IMR-90 (cell line): Measurements from ENCODE around the gene PDLIM4. TPM values are rescaled to one million over a fixed set of nuclear protein-coding genes. Genes with fewer than 3 reads are reported as not detected.

Source experiments
- ATAC-seq: fragments of 200-7000 bp; cut with Tn5 transposase; 2 replicates; pipeline ENCODE4 v1.9.1; 2020; ENCODE audit warnings: low read depth, mild to moderate bottlenecking, moderate library complexity
- BruUV-seq: library from RNA; stranded (reverse); fragments of 400-500 nt; replicated peaks from 2 replicates; lab custom pipeline; 2021; lab: Mats Ljungman, UMichigan
- CTCF ChIA-PET: fragments of 300-600 bp; formaldehyde crosslinking; extraction: SDS; loops from one replicate; lab custom pipeline; 2021; ENCODE audit warnings: antibody characterized with exemption; lab: Yijun Ruan, JAX
- POLR2A ChIA-PET: fragments of 300-600 bp; sonication (Branson Sonifier 250); formaldehyde crosslinking; loops from one replicate; lab custom pipeline; 2022; ENCODE audit warnings: antibody characterized with exemption; ENCODE audit not compliant: unreplicated experiment; lab: Charles Lee
- DNase-seq: peaks from one replicate; pipeline ENCODE4 v3.0.0; 2013
- H2AFZ ChIP-seq: replicated peaks from 2 replicates; pipeline ENCODE3; 2013; ENCODE audit warnings: low read length, mild to moderate bottlenecking; ENCODE audit not compliant: poor library complexity
- H2AK5ac ChIP-seq: 2 replicates; pipeline ENCODE4 v1.6.1; 2013; ENCODE audit warnings: low read depth, low read length, inconsistent platforms
- H2AK9ac ChIP-seq: replicated peaks from 2 replicates; pipeline ENCODE3; 2013; ENCODE audit warnings: mild to moderate bottlenecking, low read depth, low read length, moderate library complexity; ENCODE audit not compliant: poor library complexity
- H2BK120ac ChIP-seq: 2 replicates; pipeline ENCODE4 v1.6.1; 2013; ENCODE audit warnings: low read depth, low read length, inconsistent platforms
- H2BK15ac ChIP-seq: 3 replicates; pipeline ENCODE4 v1.6.1; 2013; ENCODE audit warnings: low read depth, low read length, inconsistent platforms
- H2BK20ac ChIP-seq: 2 replicates; pipeline ENCODE4 v1.6.1; 2013; ENCODE audit warnings: low read depth, mild to moderate bottlenecking, inconsistent platforms, low read length, moderate library complexity
- H2BK5ac ChIP-seq: 2 replicates; pipeline ENCODE4 v1.6.1; 2013; ENCODE audit warnings: mild to moderate bottlenecking, low read depth, low read length, inconsistent platforms; ENCODE audit not compliant: poor library complexity, severe bottlenecking
- H3K14ac ChIP-seq: replicated peaks from 2 replicates; pipeline ENCODE4 v1.6.1; 2013; ENCODE audit warnings: low read depth, low read length, inconsistent platforms
- H3K18ac ChIP-seq: 2 replicates; pipeline ENCODE4 v1.6.1; 2013; ENCODE audit warnings: low read depth, low read length, control low read depth
- H3K23ac ChIP-seq: 2 replicates; pipeline ENCODE4 v1.6.1; 2013; ENCODE audit warnings: low read depth, low read length, inconsistent platforms
- H3K27ac ChIP-seq: 2 replicates; pipeline ENCODE4 v1.5.1; 2013; ENCODE audit warnings: mild to moderate bottlenecking, control low read depth, low read length; ENCODE audit not compliant: insufficient read depth
- H3K27me3 ChIP-seq: 2 replicates; pipeline ENCODE4 v1.6.1; 2013; ENCODE audit warnings: low read length; ENCODE audit not compliant: control insufficient read depth, insufficient read depth
- H3K36me3 ChIP-seq: 2 replicates; pipeline ENCODE4 v1.6.1; 2013; ENCODE audit warnings: low read length, mixed read lengths; ENCODE audit not compliant: control insufficient read depth, insufficient read depth
- H3K4ac ChIP-seq: 2 replicates; pipeline ENCODE4 v1.6.1; 2013; ENCODE audit warnings: low read depth, low read length, inconsistent platforms
- H3K4me1 ChIP-seq: 2 replicates; pipeline ENCODE4 v1.6.1; 2013; ENCODE audit warnings: low read length, mixed read lengths; ENCODE audit not compliant: control insufficient read depth, insufficient read depth
- H3K4me2 ChIP-seq: 2 replicates; pipeline ENCODE4 v1.6.1; 2013; ENCODE audit warnings: low read depth, mild to moderate bottlenecking, control low read depth, low read length, moderate library complexity
- H3K4me3 ChIP-seq: 2 replicates; pipeline ENCODE4 v1.5.1; 2013; ENCODE audit warnings: low read depth, mild to moderate bottlenecking, control low read depth, low read length, moderate library complexity; ENCODE audit not compliant: insufficient read depth
- H3K56ac ChIP-seq: 2 replicates; pipeline ENCODE4 v1.6.1; 2013; ENCODE audit warnings: low read length, inconsistent platforms; ENCODE audit not compliant: insufficient read depth; ENCODE audit errors: extremely low read depth
- H3K79me1 ChIP-seq, 2 experiments: 2 replicates each; pipeline ENCODE4 v1.6.1; 2013; ENCODE audit warnings: low read length in 2 of 2, inconsistent platforms in 1 of 2, low read depth in 1 of 2
- H3K9ac ChIP-seq: 2 replicates; pipeline ENCODE4 v1.6.1; 2013; ENCODE audit warnings: low read depth, low read length, control low read depth
- H3K9me1 ChIP-seq: 2 replicates; pipeline ENCODE4 v1.6.1; 2013; ENCODE audit warnings: low read length, inconsistent platforms; ENCODE audit not compliant: insufficient read depth
- H3K9me3 ChIP-seq: 2 replicates; pipeline ENCODE4 v1.6.1; 2013; ENCODE audit warnings: low read length; ENCODE audit not compliant: control insufficient read depth, insufficient read depth
- H4K20me1 ChIP-seq: 2 replicates; pipeline ENCODE4 v1.6.1; 2013; ENCODE audit warnings: low read length, inconsistent platforms; ENCODE audit not compliant: insufficient read depth
- H4K5ac ChIP-seq: 2 replicates; pipeline ENCODE4 v1.6.1; 2013; ENCODE audit warnings: mild to moderate bottlenecking, low read depth, low read length, control low read depth
- H4K8ac ChIP-seq, 2 experiments: 2 replicates each; pipeline ENCODE4 v1.6.1; 2013; ENCODE audit warnings: low read depth in 2 of 2, low read length in 2 of 2, control low read depth in 1 of 2, inconsistent platforms in 1 of 2
- H4K91ac ChIP-seq: 2 replicates; pipeline ENCODE4 v1.6.1; 2013; ENCODE audit warnings: low read depth, low read length, inconsistent platforms; ENCODE audit not compliant: insufficient read depth
- BHLHE40 ChIP-seq: fragments of 150-350 bp; IDR thresholded peaks from 2 replicates; pipeline ENCODE4 v1.6.1; 2016; ENCODE audit warnings: mild to moderate bottlenecking, low read depth, low read length
- CEBPB ChIP-seq: IDR thresholded peaks from 2 replicates; pipeline ENCODE4 v1.6.1; 2012; ENCODE audit warnings: low read depth, low read length, improper control_type of control experiment
- CHD1 ChIP-seq: IDR thresholded peaks from 2 replicates; pipeline ENCODE4 v1.6.1; 2012; ENCODE audit warnings: low read depth, low read length, improper control_type of control experiment
- CTCF ChIP-seq: conservative IDR thresholded peaks from 2 replicates; pipeline ENCODE4 v1.5.1; 2012; ENCODE audit warnings: mild to moderate bottlenecking, low read depth, low read length, improper control_type of control experiment
- ELK1 ChIP-seq: fragments of 150-350 bp; IDR thresholded peaks from 2 replicates; pipeline ENCODE4 v1.6.1; 2016; ENCODE audit warnings: low read depth, mild to moderate bottlenecking, low read length, moderate library complexity, borderline replicate concordance
- FOS ChIP-seq: fragments of 150-350 bp; IDR thresholded peaks from 2 replicates; pipeline ENCODE4 v1.6.1; 2016; ENCODE audit warnings: low read depth, low read length
- MAZ ChIP-seq: IDR thresholded peaks from 2 replicates; pipeline ENCODE4 v1.6.1; 2012; ENCODE audit warnings: low read depth, mild to moderate bottlenecking, low read length, improper control_type of control experiment, moderate library complexity, borderline replicate concordance
- RFX5 ChIP-seq: IDR thresholded peaks from 2 replicates; pipeline ENCODE4 v1.8.0; 2012; ENCODE audit warnings: low read depth, mild to moderate bottlenecking, low read length, moderate library complexity
- dilution Hi-C: fragments of 300-500 bp; cut with HindIII; formaldehyde crosslinking; loops from one replicate; pipeline ENCODE4 v1.14.3; 2018; ENCODE audit warnings: low sequenced_read_pairs; ENCODE audit not compliant: unreplicated experiment
- in situ Hi-C: fragments of 300-500 bp; cut with MboI; formaldehyde crosslinking; loops from 3 replicates; pipeline ENCODE4 v1.14.3; 2019; ENCODE audit warnings: low sequenced_read_pairs, inconsistent platforms, mixed read lengths
- intact Hi-C: fragments of 100-400 bp; cut with micrococcal nuclease; formaldehyde crosslinking; loops from 2 replicates; pipeline ENCODE4 v1.10.0; 2022
- polyA plus RNA-seq, 3 experiments: library from polyadenylated mRNA; depleted of rRNA; stranded (reverse); fragments of >200 nt; gene quantifications; 2 replicates each; pipeline ENCODE4 v1.2.3, GENCODE V29; 2012; ENCODE audit warnings: low replicate concordance in 1 of 3
- total RNA-seq: library from RNA; depleted of rRNA; stranded (reverse); fragments of >200 nt; gene quantifications from 2 replicates; pipeline ENCODE4 v1.2.3, GENCODE V29; 2012

Gene PDLIM4
- total and polyA plus RNA-seq, 2 of the 4 experiments (the other 2 are of a cell fraction), result 61.1 to 214 TPM

GRCh38 chr5:132239776-132240175 is 17.7 kb upstream of the PDLIM4 start:
- intact Hi-C loops, result loop anchor here (5.0 kb wide), 1 partner anchor 128 kb away; the partner anchor contains the start of gene SLC22A5
- H4K20me1 ChIP-seq, result no peaks in the 10 kb centered on the region
- no peak overlapping the region for H4K5ac ChIP-seq
- H2AFZ ChIP-seq, result no peak overlapping the region
- H2BK15ac ChIP-seq, result no peak overlapping the region
- no TSS peak for BruUV-seq
- no peaks in the 10 kb centered on the region for H3K79me1 ChIP-seq
- no peak overlapping the region for H2BK5ac ChIP-seq
- peaks cover 8% of the 10 kb centered on the region for H3K9me3 ChIP-seq
- H4K8ac ChIP-seq, result no peak overlapping the region
- H3K27ac ChIP-seq, result no peak overlapping the region
- no peak overlapping the region for H3K4me2 ChIP-seq
- H4K91ac ChIP-seq, result no peak overlapping the region
- no peak overlapping the region for H2BK120ac ChIP-seq
- H3K14ac ChIP-seq, result no peak overlapping the region
- H3K9ac ChIP-seq, result no peak overlapping the region
- H3K18ac ChIP-seq, result no peak overlapping the region
- no peak overlapping the region for H2AK9ac ChIP-seq
- ChIA-PET CTCF (interaction anchor here (0.6 to 3.3 kb wide), 2 partner anchors 10 to 210 kb away, joined by 3 to 35 read pairs; no protein-coding TSS in a partner anchor), POLR2A (no interaction called here)
- no peak overlapping the region for H3K4me3 ChIP-seq
- H3K9me1 ChIP-seq, result 0 out of 2 replicates have a peak, but pooled peaks cover 3% of the 10 kb centered on the region
- TF ChIP-seq CEBPB (no peak), RFX5 (no peak), MAZ (no peak), ELK1 (no peak), CTCF (no peak), FOS (no peak), BHLHE40 (no peak), CHD1 (no peak)
- no peaks in the 10 kb centered on the region for H3K36me3 ChIP-seq
- H3K27me3 ChIP-seq, result no peaks in the 10 kb centered on the region
- H3K23ac ChIP-seq, result no peak overlapping the region
- no peak overlapping the region for H2AK5ac ChIP-seq
- dilution Hi-C loops, result no loop called here
- no peaks in the 10 kb centered on the region for H3K4me1 ChIP-seq
- H3K4ac ChIP-seq, result no peak overlapping the region
- no peak overlapping the region for H3K56ac ChIP-seq
- in situ Hi-C loops, result no loop called here
- ATAC-seq (no peak), DNase-seq (no peak)
- H2BK20ac ChIP-seq, result no peak overlapping the region
